Measurements from ENCODE around the gene ATF7IP. TPM values are rescaled to one million over a fixed set of nuclear protein-coding genes. Genes with fewer than 3 reads are reported as not detected.
"Not testable (repeated sequence)": the region's sequence is repeated elsewhere in the genome, so short reads cannot be mapped to it uniquely, and the experiment has no call there.

Gene ATF7IP
- total and polyA plus RNA-seq, 2 donors: 23.9 to 28.0 TPM

- no peak for DNase-seq (ENCODE audit: low read depth in 6 of 9, low spot score in 9 of 9)
- Histone ChIP-seq H3K9me3 (ENCODE audit: control insufficient read depth in 2 of 2, insufficient read depth in 1 of 2, low read length in 1 of 2) (peaks cover 0 to under 1% of the 10 kb centered on the region in 2 donors), H3K4me3 (ENCODE audit: low read length in 2 of 2) (no peak overlapping the region), H3K27ac (ENCODE audit: low read depth in 1 of 2, low read length in 1 of 2) (no peak overlapping the region), H3K27me3 (ENCODE audit: control insufficient read depth in 2 of 2, insufficient read depth in 1 of 2, low read length in 1 of 2) (no peaks in the 10 kb centered on the region), H3K36me3 (ENCODE audit: control insufficient read depth in 2 of 2, insufficient read depth in 2 of 2, low read length in 1 of 2) (no peaks in the 10 kb centered on the region), H3K4me1 (ENCODE audit: control insufficient read depth in 2 of 2, insufficient read depth in 2 of 2, low read length in 2 of 2) (no peaks in the 10 kb centered on the region)
- WGBS: 18% methylated on average over 1 of the region's 1 CpG
Measured at GRCh38 chr12:14327711-14328110, 37.8 kb upstream of the ATF7IP start.

GRCh38 chr12:14332482-14332881 lies 33.0 kb upstream of the ATF7IP start:
- Histone ChIP-seq H3K4me3 (ENCODE audit: low read length in 2 of 2) (no peak overlapping the region), H3K9me3 (ENCODE audit: control insufficient read depth in 2 of 2, insufficient read depth in 1 of 2, low read length in 1 of 2) (peaks cover 0 to 6% of the 10 kb centered on the region in 2 donors), H3K4me1 (ENCODE audit: control insufficient read depth in 2 of 2, insufficient read depth in 2 of 2, low read length in 2 of 2) (no peaks in the 10 kb centered on the region), H3K36me3 (ENCODE audit: control insufficient read depth in 2 of 2, insufficient read depth in 2 of 2, low read length in 1 of 2) (no peaks in the 10 kb centered on the region), H3K27ac (ENCODE audit: low read depth in 1 of 2, low read length in 1 of 2) (no peak overlapping the region), H3K27me3 (ENCODE audit: control insufficient read depth in 2 of 2, insufficient read depth in 1 of 2, low read length in 1 of 2) (no peaks in the 10 kb centered on the region)
- WGBS: 97% methylated on average over 5 of the region's 5 CpGs
- DNase-seq (ENCODE audit: low read depth in 6 of 9, low spot score in 9 of 9): no peak

GRCh38 chr12:14340371-14340770 lies 25.1 kb upstream of the ATF7IP start:
- H3K4me3 ChIP-seq (ENCODE audit: low read length in 2 of 2): no peak overlapping the region
- no peak for DNase-seq (ENCODE audit: low read depth in 6 of 9, low spot score in 9 of 9)
- no peaks in the 10 kb centered on the region for H3K27me3 ChIP-seq (ENCODE audit: control insufficient read depth in 2 of 2, insufficient read depth in 1 of 2, low read length in 1 of 2)
- peaks cover 0 to 18% of the 10 kb centered on the region in 2 donors for H3K9me3 ChIP-seq (ENCODE audit: control insufficient read depth in 2 of 2, insufficient read depth in 1 of 2, low read length in 1 of 2)
- H3K36me3 ChIP-seq (ENCODE audit: control insufficient read depth in 2 of 2, insufficient read depth in 2 of 2, low read length in 1 of 2): no peaks in the 10 kb centered on the region
- H3K4me1 ChIP-seq (ENCODE audit: control insufficient read depth in 2 of 2, insufficient read depth in 2 of 2, low read length in 2 of 2): no peaks in the 10 kb centered on the region
- no peak overlapping the region for H3K27ac ChIP-seq (ENCODE audit: low read depth in 1 of 2, low read length in 1 of 2)

GRCh38 chr12:14351524-14351923 lies 14.0 kb upstream of the ATF7IP start:
- not testable (repeated sequence) for H3K27ac ChIP-seq (ENCODE audit: low read depth in 1 of 2, low read length in 1 of 2); H3K4me1 ChIP-seq (ENCODE audit: control insufficient read depth in 2 of 2, insufficient read depth in 2 of 2, low read length in 2 of 2); DNase-seq (ENCODE audit: low read depth in 6 of 9, low spot score in 9 of 9); H3K36me3 ChIP-seq (ENCODE audit: control insufficient read depth in 2 of 2, insufficient read depth in 2 of 2, low read length in 1 of 2); H3K27me3 ChIP-seq (ENCODE audit: control insufficient read depth in 2 of 2, insufficient read depth in 1 of 2, low read length in 1 of 2); H3K4me3 ChIP-seq (ENCODE audit: low read length in 2 of 2)
- 98% methylated on average over 4 of the region's 4 CpGs for WGBS
- peaks cover 0 to 15% of the 10 kb centered on the region in 2 donors for H3K9me3 ChIP-seq (ENCODE audit: control insufficient read depth in 2 of 2, insufficient read depth in 1 of 2, low read length in 1 of 2)

GRCh38 chr12:14352066-14352465 lies 13.4 kb upstream of the ATF7IP start:
- H3K9me3 ChIP-seq (ENCODE audit: control insufficient read depth in 2 of 2, insufficient read depth in 1 of 2, low read length in 1 of 2): peaks cover 0 to 15% of the 10 kb centered on the region in 2 donors
- WGBS: 96% methylated on average over 1 of the region's 1 CpG

GRCh38 chr12:14354665-14355064 lies 10.8 kb upstream of the ATF7IP start:
- not testable (repeated sequence) for DNase-seq (ENCODE audit: low read depth in 6 of 9, low spot score in 9 of 9); H3K27ac ChIP-seq (ENCODE audit: low read depth in 1 of 2, low read length in 1 of 2); H3K4me1 ChIP-seq (ENCODE audit: control insufficient read depth in 2 of 2, insufficient read depth in 2 of 2, low read length in 2 of 2); H3K27me3 ChIP-seq (ENCODE audit: control insufficient read depth in 2 of 2, insufficient read depth in 1 of 2, low read length in 1 of 2); H3K36me3 ChIP-seq (ENCODE audit: control insufficient read depth in 2 of 2, insufficient read depth in 2 of 2, low read length in 1 of 2); H3K4me3 ChIP-seq (ENCODE audit: low read length in 2 of 2)
- WGBS: 96% methylated on average over 26 of the region's 28 CpGs
- peaks cover 0 to 15% of the 10 kb centered on the region in 2 donors for H3K9me3 ChIP-seq (ENCODE audit: control insufficient read depth in 2 of 2, insufficient read depth in 1 of 2, low read length in 1 of 2)

More at GRCh38 chr12:14352066-14352465, 13.4 kb upstream of the ATF7IP start:
- H3K27ac ChIP-seq (ENCODE audit: low read depth in 1 of 2, low read length in 1 of 2); H3K4me1 ChIP-seq (ENCODE audit: control insufficient read depth in 2 of 2, insufficient read depth in 2 of 2, low read length in 2 of 2); H3K27me3 ChIP-seq (ENCODE audit: control insufficient read depth in 2 of 2, insufficient read depth in 1 of 2, low read length in 1 of 2); DNase-seq (ENCODE audit: low read depth in 6 of 9, low spot score in 9 of 9); H3K36me3 ChIP-seq (ENCODE audit: control insufficient read depth in 2 of 2, insufficient read depth in 2 of 2, low read length in 1 of 2); H3K4me3 ChIP-seq (ENCODE audit: low read length in 2 of 2): not testable (repeated sequence)

- Histone ChIP-seq H3K4me1 (ENCODE audit: control insufficient read depth in 2 of 2, insufficient read depth in 2 of 2, low read length in 2 of 2) (no peaks in the 10 kb centered on the region), H3K4me3 (ENCODE audit: low read length in 2 of 2) (no peak overlapping the region), H3K36me3 (ENCODE audit: control insufficient read depth in 2 of 2, insufficient read depth in 2 of 2, low read length in 1 of 2) (no peaks in the 10 kb centered on the region), H3K27ac (ENCODE audit: low read depth in 1 of 2, low read length in 1 of 2) (no peak overlapping the region), H3K9me3 (ENCODE audit: control insufficient read depth in 2 of 2, insufficient read depth in 1 of 2, low read length in 1 of 2) (peaks cover 0 to 14% of the 10 kb centered on the region in 2 donors), H3K27me3 (ENCODE audit: control insufficient read depth in 2 of 2, insufficient read depth in 1 of 2, low read length in 1 of 2) (no peaks in the 10 kb centered on the region)
- WGBS: 98% methylated on average over 1 of the region's 1 CpG
- no peak for DNase-seq (ENCODE audit: low read depth in 6 of 9, low spot score in 9 of 9)
Measured at GRCh38 chr12:14356147-14356546, 9.3 kb upstream of the ATF7IP start.

GRCh38 chr12:14357486-14357885 lies 8.0 kb upstream of the ATF7IP start:
- no peak for DNase-seq (ENCODE audit: low read depth in 6 of 9, low spot score in 9 of 9)

GRCh38 chr12:14362352-14362751 lies 3.1 kb upstream of the ATF7IP start:
- Histone ChIP-seq H3K36me3 (ENCODE audit: control insufficient read depth in 2 of 2, insufficient read depth in 2 of 2, low read length in 1 of 2) (no peaks in the 10 kb centered on the region), H3K4me1 (ENCODE audit: control insufficient read depth in 2 of 2, insufficient read depth in 2 of 2, low read length in 2 of 2) (peaks cover 0 to 6% of the 10 kb centered on the region in 2 donors), H3K27me3 (ENCODE audit: control insufficient read depth in 2 of 2, insufficient read depth in 1 of 2, low read length in 1 of 2) (no peaks in the 10 kb centered on the region), H3K4me3 (ENCODE audit: low read length in 2 of 2) (no peak overlapping the region), H3K27ac (ENCODE audit: low read depth in 1 of 2, low read length in 1 of 2) (no peak overlapping the region), H3K9me3 (ENCODE audit: control insufficient read depth in 2 of 2, insufficient read depth in 1 of 2, low read length in 1 of 2) (peaks cover 0 to 7% of the 10 kb centered on the region in 2 donors)
- no peak for DNase-seq (ENCODE audit: low read depth in 6 of 9, low spot score in 9 of 9)
- WGBS: 92% methylated on average over 1 of the region's 1 CpG

More at GRCh38 chr12:14357486-14357885, 8.0 kb upstream of the ATF7IP start:
- H3K27me3 ChIP-seq (ENCODE audit: control insufficient read depth in 2 of 2, insufficient read depth in 1 of 2, low read length in 1 of 2): no peaks in the 10 kb centered on the region
- 99% methylated on average over 1 of the region's 1 CpG for WGBS
- no peak overlapping the region for H3K4me3 ChIP-seq (ENCODE audit: low read length in 2 of 2)
- no peak overlapping the region for H3K27ac ChIP-seq (ENCODE audit: low read depth in 1 of 2, low read length in 1 of 2)
- no peaks in the 10 kb centered on the region for H3K4me1 ChIP-seq (ENCODE audit: control insufficient read depth in 2 of 2, insufficient read depth in 2 of 2, low read length in 2 of 2)
- H3K9me3 ChIP-seq (ENCODE audit: control insufficient read depth in 2 of 2, insufficient read depth in 1 of 2, low read length in 1 of 2): peaks cover 0 to 2% of the 10 kb centered on the region in 2 donors
- no peaks in the 10 kb centered on the region for H3K36me3 ChIP-seq (ENCODE audit: control insufficient read depth in 2 of 2, insufficient read depth in 2 of 2, low read length in 1 of 2)
